GM18520 (cell line): ENCODE data around the gene ADAM33.

Experiments
- ATAC-seq: cut with Tn5 transposase; IDR thresholded peaks from one replicate; pipeline ENCODE4 v1.9.1; 2021; ENCODE audit not compliant: unreplicated experiment

Gene ADAM33

GRCh38 chr20:3687655-3688054 is 5.8 kb upstream of the ADAM33 start:
- ATAC-seq, result no peak

DNA sequence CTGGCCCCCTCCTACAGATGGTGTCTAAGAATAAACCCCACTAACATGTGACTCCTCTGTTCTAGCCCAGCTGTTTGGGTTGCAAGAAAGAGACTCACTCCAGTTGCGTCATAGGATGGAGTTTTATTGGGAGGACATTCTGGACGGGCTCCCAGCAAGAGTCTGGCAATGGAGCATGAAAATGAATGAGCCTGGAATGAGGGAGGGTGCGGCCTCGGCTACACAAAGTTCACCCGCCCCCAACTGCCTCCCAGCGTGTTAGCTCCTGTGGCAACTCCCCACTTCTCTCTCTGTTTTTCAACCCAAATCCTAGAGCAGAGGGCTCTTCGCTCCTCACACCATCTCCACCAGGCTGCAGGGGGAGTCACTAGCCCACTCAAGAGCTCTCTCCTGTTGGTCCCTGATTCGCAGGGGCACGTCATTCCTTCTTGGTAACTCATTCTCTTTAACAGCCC is 5.1 kb upstream of the ADAM33 start:
- ATAC-seq, result no peak

DNA sequence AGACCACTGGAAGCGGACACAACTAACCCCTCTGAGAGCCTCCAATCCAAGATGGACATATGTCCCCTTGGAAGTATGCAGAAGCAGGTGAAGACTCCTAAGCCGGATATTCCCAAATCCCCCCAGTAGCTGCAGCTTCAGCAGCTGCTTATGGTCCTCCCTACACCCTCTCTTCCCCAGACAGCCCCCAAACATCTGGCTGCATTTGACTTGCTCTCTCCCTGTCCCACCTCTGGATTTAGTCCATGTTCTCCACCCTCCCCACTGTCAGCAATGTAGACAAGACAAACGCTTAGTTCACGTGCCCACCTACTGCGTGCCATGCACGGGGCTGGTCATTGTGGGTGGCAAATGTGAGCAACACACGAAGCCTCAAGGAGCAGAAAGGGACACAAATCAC is 4.6 kb upstream of the ADAM33 start:
- no peak for ATAC-seq

DNA sequence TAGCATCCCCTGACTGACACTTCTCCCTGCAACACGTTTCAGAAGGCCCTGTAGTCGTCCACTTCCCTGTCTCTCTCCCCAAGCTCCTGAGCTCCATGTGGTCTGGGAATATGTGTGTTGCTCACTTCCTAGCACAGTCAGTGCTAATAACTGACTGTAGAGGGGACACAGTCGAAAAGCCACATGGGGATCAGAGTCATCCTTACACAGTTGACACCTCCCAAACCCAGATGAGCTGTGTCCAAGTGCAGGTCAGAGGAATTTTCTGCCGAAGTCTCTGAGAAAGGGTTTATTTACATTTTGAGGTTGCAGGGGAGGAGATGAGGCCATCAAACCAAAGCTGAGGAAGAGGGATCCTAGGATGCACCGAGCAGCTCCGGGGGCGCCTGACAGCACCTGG is 3.5 kb upstream of the ADAM33 start:
- ATAC-seq, result no peak

GRCh38 chr20:3681352-3681930 is 369 bp downstream of the ADAM33 start:
- ATAC-seq, result no peak

DNA sequence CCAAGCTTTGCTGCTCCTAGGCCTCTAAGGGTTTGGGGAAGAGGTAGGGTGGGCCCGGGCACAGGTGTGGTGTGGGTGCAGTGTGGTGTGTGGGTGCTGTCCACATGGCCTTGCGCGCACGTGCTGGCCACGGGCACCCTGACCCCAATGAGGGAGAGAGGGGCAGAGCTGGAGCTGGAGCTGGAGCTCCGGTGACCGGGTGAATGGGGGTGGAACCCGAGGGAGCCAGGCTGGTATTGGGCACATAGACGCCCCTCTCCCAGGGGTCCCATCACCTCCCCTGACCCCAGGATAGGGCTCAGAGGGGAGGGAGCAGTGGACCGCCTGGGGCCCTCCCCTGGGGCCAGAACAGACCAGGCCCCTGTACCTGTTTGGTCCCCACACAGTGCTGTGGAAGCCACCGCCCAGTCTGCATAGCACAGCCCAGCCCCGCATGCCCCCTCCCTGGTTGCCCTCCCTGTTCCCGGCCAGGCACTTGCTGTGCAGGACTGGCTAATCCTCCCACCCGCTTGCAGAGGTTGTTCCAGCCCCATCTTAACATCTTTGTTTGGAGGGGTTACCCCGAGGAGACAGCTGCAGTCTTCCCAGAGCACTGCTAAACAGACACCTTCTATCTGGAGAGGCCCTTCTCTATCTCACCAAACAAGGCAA is 984 bp downstream of the ADAM33 start:
- no peak for ATAC-seq

DNA sequence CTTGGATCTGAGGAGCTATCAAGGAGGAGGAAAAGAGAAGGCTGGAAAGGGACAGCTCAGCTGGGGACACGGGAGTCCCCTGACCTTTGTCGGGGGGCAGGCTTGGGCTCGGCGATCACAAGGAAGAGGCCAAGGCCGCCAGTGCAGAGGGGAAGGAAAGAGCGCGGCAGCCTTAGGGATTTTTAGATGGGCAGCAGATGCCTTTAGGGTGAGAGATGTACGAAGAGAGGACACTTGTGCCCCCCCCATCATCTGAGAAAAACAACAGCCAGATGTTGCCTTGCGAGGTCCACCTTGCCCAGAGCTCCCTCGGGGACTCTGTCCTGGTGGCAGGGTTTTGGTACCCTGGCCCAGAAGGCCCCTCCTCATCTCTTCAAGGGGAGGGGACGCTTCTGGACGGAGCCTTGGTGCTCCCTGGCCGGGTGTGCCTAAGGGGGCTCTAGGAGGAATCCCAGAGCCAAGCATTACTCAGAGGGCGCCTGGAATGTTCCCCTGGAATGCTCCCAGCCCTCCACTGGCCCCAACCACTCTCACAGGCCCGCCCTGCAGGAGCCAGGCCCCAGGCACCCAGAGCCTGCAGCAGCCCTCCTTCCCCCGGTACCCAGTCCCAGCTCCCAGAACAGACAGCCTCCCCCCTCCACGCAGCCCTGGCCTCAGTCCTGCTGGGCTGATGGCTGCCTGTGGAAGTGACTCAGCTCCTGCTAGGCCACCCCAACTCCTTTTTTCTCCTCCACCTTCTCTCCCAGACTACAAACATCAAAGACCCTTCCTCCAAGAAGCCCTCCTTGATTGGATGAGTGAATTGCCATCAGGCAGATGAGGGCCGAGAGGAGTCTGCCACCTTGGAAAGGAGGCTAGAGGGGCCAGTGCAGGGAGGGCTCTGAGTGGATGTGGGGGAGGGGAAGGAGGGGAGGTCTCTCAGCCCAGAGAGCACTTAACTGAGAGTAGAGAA is 1.8 kb downstream of the ADAM33 start:
- no peak for ATAC-seq

GRCh38 chr20:3678856-3679720 is 2.7 kb downstream of the ADAM33 start:
- ATAC-seq, result no peak

DNA sequence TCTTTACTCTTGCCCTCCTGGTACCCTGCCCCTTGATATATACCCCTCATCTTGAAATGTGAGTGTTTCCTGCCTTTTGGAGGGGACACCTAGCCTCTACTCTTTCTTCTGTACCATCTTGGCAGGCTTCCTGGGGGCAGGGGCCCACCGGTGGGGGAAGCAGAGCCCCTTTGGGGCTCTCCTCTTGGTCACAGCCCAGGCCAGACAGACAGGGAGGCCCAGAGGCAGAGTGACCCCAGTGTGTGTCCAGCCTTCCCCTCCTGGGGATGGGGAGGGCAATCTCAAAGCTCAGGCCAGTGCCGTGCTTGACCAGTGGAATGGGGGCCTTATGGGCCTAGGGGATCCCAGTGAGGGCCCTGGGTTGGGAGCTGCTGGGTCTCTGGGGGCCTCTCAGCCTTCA is 3.6 kb downstream of the ADAM33 start:
- ATAC-seq, result no peak

- ATAC-seq, result no peak
Measured at GRCh38 chr20:3677733-3678132, 4.1 kb downstream of the ADAM33 start.

DNA sequence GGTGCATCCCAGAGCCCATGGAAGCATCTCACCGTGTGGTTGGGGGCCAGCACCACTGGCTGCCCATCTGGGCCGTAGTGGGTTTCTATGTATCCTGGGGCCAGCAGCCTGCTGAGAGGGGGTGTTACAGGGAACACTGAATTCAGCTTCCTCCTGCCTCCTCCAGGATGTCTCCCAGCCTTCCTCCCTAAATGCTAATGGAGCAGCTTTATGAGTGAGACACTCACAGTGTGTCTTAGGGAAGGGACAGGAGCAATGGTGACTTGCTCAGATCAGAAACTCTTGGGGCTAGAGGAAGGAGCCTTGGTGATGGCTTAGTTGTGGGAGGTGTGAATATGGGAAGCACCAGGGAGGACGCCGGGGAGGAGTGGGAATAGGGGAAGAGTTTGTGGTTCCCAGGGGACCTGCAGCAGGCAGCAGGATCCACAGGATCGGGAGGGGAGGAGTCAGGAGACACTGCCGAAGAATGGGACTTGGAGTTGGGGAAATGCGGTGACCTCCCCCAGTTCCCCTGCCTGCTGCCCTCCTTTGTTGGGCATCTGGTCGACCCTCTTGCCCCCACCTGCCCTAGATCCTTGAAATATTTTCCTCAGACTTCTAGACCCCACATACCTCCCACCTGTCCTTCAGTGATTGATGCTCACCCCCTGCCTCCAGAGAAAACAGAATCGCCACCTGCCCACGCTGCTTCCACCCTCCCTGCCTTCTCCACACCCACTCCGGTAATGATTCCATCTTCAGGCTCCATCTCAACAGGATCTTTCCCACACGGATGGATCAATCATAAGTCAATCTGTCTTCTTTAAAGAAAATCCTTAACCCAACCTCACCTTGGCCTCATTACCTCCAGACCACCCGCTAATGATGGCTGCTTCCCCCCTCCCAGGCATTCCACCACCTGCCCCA is 6.6 kb downstream of the ADAM33 start:
- no peak for ATAC-seq

DNA sequence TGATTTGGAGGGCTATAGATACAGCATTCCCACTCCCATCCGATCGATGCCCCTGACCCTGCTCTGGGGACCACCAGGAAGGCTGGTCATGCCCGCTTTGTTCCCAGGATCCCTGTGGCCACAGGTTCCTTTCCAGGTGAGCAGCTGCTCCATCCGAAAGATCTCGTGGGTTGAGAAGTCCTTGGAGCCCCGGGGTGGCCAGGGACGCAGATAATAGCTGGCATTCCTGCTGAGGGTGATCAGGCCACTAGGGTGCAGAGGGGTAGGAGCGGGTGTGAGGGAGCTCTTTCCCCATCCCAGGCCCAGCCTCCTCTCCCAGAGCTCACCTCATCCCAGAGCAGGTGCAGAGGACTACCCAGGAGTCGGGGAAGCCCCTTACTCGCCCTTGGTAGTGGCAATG is 7.4 kb downstream of the ADAM33 start:
- no peak for ATAC-seq

DNA sequence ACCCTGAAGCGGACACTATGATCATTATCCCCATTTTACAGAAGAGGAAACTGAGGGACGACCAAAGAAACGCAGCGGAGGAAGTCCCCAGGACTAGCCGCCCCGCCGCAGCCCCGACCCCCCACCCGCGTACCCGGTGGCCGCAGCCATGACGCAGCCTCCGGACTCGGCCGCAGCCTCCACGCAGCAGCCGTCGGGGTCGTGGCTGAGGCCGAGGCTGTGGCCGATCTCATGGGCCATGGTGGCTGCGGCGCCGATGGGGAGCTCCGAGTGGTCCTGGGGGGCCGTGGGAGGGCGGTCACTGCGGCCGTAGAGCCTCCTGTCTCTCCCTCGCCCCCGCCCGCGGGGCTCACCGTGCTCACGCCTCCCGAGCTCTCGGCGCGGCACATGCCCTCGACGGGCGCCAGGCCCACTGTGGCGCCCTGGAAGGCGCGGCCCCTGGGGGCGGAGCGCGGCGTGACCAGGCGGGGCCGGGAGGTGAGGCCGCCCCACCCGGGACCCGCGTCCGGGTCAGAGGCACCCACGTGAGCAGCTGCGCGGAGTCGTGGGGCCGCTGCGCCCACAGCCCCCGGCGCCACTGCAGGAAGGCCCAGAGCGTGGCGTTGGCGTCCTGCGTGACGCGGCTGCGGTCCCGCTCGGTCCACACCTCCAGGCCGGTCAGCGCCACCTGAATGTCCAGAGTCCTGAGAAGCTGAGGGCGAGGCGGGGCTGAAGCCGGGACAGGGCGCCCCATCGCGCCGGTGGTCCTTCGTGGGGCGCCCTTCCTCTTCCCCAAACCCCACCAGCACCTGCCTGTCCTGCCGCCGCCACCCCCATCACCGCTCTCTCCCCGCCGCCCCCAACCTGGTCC is 8.4 kb downstream of the ADAM33 start:
- no peak for ATAC-seq

DNA sequence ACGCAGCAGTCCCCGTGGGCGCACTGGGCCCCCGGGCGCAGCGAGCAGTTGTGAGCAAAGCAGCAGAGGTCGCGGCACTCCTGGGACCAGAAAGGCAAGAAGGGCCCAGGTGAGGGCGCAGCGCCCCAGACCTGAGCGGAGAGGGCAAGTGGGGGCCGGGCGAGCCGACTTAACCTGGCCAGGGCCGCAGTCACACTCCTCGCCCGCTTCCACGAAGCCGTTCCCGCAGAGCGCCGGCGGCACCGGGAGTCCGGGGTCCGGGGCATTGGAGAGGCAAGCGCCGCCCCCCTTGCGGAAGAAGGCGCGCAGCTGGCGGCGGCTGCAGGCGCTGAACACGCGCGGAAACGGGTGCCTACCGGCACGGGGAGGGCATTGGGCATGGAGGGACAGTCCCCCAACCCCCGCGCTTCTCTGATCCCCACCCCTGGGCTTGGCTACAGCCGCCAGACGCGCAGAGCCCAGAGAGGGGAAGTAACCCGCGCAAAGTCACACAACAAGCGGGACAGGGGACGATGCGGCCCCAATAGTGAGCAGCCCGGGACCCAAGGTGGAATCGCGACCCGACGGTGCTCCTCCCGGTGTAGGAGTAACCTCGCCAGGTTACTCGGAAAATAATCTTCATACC is 9.2 kb downstream of the ADAM33 start:
- no peak for ATAC-seq

DNA sequence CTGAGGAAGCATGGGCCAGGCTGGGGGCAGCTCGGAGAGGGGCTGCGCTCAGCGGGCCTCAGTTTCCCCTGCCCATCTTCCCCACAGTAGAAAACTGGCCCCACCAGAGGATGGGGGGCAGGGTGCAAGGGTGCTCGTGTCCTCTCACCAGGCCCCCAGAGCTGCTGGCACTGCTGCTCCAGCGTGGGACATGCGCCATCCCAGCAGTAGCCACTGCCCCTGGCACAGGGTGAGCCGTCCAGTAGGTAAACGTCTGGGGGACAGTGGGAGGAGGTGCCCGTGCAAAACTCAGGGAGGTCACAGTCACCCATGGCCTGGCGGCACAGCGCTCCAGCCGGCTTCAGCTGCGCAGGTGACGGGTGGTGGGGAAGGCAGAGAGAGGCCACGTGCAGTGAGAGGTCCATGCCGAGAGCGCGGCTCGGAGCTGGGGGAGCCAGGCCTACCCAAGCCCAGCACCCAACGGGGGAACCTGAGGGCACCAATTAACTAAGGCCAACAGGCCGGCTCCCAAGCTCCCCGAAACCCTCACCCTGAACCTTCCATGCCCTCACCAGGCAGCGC is 9.7 kb downstream of the ADAM33 start:
- no peak for ATAC-seq

GRCh38 chr20:3670945-3671344 is 10.9 kb downstream of the ADAM33 start:
- no peak for ATAC-seq

GRCh38 chr20:3670511-3670910 is 11.3 kb downstream of the ADAM33 start:
- no peak for ATAC-seq

GRCh38 chr20:3669710-3670367 is 12.0 kb downstream of the ADAM33 start:
- ATAC-seq, result no peak
